PC-9 (cell line): ENCODE data around the gene UTY.

Experiments
- EZH2 ChIP-seq: fragments of 200-600 bp; sonication (generic); IDR thresholded peaks from 2 replicates; pipeline ENCODE4 v1.8.0; 2017; ENCODE audit warnings: antibody characterized with exemption, low read depth
- TF ChIP-seq, protein P1 (sequence below): fragments of 200-600 bp; sonication (generic); conservative IDR thresholded peaks from 2 replicates; pipeline ENCODE4 v1.6.1; 2017; ENCODE audit warnings: mixed run types, antibody characterized with exemption, mild to moderate bottlenecking, moderate library complexity

DNA sequence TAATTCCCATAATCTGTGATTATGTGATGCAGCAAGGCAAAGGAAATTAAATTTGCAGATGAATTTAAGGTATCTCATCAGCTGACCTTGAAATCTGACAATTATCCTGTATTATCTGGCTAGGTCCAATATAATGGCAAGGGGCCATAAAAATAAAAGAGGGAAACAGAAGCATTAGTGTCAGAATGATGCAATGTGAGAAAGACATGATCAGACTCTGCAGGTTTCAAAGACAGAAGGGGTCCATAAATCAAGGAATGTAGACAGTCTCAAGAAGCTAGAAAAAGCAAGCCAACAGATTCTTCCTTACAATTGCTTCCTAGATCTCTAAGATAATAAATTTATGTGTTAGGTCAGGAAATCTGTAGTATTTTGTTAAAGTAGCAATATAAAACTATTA lies 208.1 kb downstream of the UTY start:
- no peak for TF ChIP-seq EZH2
- TF ChIP-seq, protein P1, sequence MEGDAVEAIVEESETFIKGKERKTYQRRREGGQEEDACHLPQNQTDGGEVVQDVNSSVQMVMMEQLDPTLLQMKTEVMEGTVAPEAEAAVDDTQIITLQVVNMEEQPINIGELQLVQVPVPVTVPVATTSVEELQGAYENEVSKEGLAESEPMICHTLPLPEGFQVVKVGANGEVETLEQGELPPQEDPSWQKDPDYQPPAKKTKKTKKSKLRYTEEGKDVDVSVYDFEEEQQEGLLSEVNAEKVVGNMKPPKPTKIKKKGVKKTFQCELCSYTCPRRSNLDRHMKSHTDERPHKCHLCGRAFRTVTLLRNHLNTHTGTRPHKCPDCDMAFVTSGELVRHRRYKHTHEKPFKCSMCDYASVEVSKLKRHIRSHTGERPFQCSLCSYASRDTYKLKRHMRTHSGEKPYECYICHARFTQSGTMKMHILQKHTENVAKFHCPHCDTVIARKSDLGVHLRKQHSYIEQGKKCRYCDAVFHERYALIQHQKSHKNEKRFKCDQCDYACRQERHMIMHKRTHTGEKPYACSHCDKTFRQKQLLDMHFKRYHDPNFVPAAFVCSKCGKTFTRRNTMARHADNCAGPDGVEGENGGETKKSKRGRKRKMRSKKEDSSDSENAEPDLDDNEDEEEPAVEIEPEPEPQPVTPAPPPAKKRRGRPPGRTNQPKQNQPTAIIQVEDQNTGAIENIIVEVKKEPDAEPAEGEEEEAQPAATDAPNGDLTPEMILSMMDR, result no peak
